K562 (cell line): ENCODE measurements around the gene BRCA1. TPM values are rescaled to one million over a fixed set of nuclear protein-coding genes. Genes with fewer than 3 reads are reported as not detected.

Experiments used
- ARID2 ChIP-seq: fragments of 450-650 bp; IDR thresholded peaks from 2 replicates; pipeline ENCODE4 v1.6.1; 2017; ENCODE audit warnings: antibody characterized with exemption, mild to moderate bottlenecking
- CBX3 ChIP-seq, 2 experiments: IDR thresholded peaks; 1 replicate in 1 of 2; 2 replicates in 1 of 2; pipeline ENCODE4 v1.6.1; 2012; ENCODE audit warnings: inconsistent platforms in 2 of 2, low read length in 2 of 2, borderline replicate concordance in 1 of 2, control low read depth in 1 of 2
- CGGBP1 ChIP-seq: fragments of 250-450 bp; sonication (Bioruptor Pico); IDR thresholded peaks from 2 replicates; pipeline ENCODE4 v1.9.0; 2021; ENCODE audit warnings: mild to moderate bottlenecking
- CSDE1 ChIP-seq, 2 experiments: fragments of 450-650 bp; IDR thresholded peaks; 2 replicates each; pipeline ENCODE4 v1.6.1; 2016; ENCODE audit warnings: mild to moderate bottlenecking in 1 of 2
- CXXC5 ChIP-seq: fragments of 250-450 bp; sonication (Bioruptor Pico); IDR thresholded peaks from 2 replicates; pipeline ENCODE4 v1.8.0; 2022; ENCODE audit warnings: inconsistent platforms, mild to moderate bottlenecking, moderate library complexity
- EP400 ChIP-seq: fragments of 450-650 bp; IDR thresholded peaks from 2 replicates; pipeline ENCODE4 v1.6.1; 2017; ENCODE audit warnings: antibody characterized with exemption, mild to moderate bottlenecking, moderate library complexity
- ETV5 ChIP-seq: sonication (generic); formaldehyde crosslinking; IDR thresholded peaks from 2 replicates; pipeline ENCODE4 v1.4.0; 2020; ENCODE audit warnings: low read depth, mild to moderate bottlenecking, missing genetic modification reagents
- FIP1L1 ChIP-seq: fragments of 200-400 bp; formaldehyde crosslinking; IDR thresholded peaks from 2 replicates; pipeline ENCODE4 v1.6.1; 2018; ENCODE audit warnings: mild to moderate bottlenecking, low read depth, low read length; ENCODE audit not compliant: poor library complexity, severe bottlenecking
- FOXK2 ChIP-seq, 2 experiments: fragments of 450-650 bp; IDR thresholded peaks in 1 of 2; conservative IDR thresholded peaks in 1 of 2; 2 replicates each; pipeline ENCODE4 v1.6.1; 2016; ENCODE audit warnings: low read depth in 2 of 2, mild to moderate bottlenecking in 1 of 2
- HNRNPH1 ChIP-seq: fragments of 200-400 bp; formaldehyde crosslinking; optimal IDR thresholded peaks from 2 replicates; pipeline ENCODE3; 2017; ENCODE audit warnings: low read depth, mild to moderate bottlenecking, low read length, moderate library complexity
- HNRNPK ChIP-seq: fragments of 200-400 bp; formaldehyde crosslinking; IDR thresholded peaks from one replicate; pipeline ENCODE4 v1.6.1; 2018; ENCODE audit warnings: mild to moderate bottlenecking, low read depth, low read length; ENCODE audit not compliant: poor library complexity, severe bottlenecking
- HOXB6 ChIP-seq: fragments of 250-450 bp; sonication (Bioruptor Pico); IDR thresholded peaks from 2 replicates; pipeline ENCODE4 v1.5.1; 2022; ENCODE audit warnings: mild to moderate bottlenecking, borderline replicate concordance
- NFYB ChIP-seq: IDR thresholded peaks from 2 replicates; pipeline ENCODE4 v1.6.1; 2011; ENCODE audit warnings: mild to moderate bottlenecking, moderate library complexity; ENCODE audit not compliant: insufficient read length; ENCODE audit errors: extremely low read depth
- NR1H2 ChIP-seq: sonication (generic); formaldehyde crosslinking; IDR thresholded peaks from 2 replicates; pipeline ENCODE4 v1.4.0; 2020; ENCODE audit warnings: mild to moderate bottlenecking, missing genetic modification reagents
- PREB ChIP-seq: sonication (generic); formaldehyde crosslinking; IDR thresholded peaks from 2 replicates; pipeline ENCODE4 v1.8.1; 2023; ENCODE audit warnings: mild to moderate bottlenecking, missing genetic modification reagents
- PTBP1 ChIP-seq: fragments of 200-400 bp; formaldehyde crosslinking; IDR thresholded peaks from 2 replicates; pipeline ENCODE4 v1.6.1; 2017; ENCODE audit warnings: low read depth, low read length
- TCF7L2 ChIP-seq: fragments of 150-350 bp; IDR thresholded peaks from 2 replicates; pipeline ENCODE4 v1.6.1; 2016; ENCODE audit warnings: low read depth, mild to moderate bottlenecking, low read length, moderate library complexity
- TCFL5 ChIP-seq: fragments of 250-450 bp; sonication (Bioruptor Pico); conservative IDR thresholded peaks from 2 replicates; pipeline ENCODE4 v1.6.1; 2021; ENCODE audit warnings: mild to moderate bottlenecking, moderate library complexity, matching md5 sums
- WHSC1 ChIP-seq: IDR thresholded peaks from one replicate; pipeline ENCODE4 v1.6.1; 2012; ENCODE audit warnings: low read length, control low read depth, inconsistent platforms
- ZFPM2 ChIP-seq: fragments of 250-450 bp; sonication (Bioruptor Pico); IDR thresholded peaks from 2 replicates; pipeline ENCODE4 v1.5.1; 2022; ENCODE audit warnings: mild to moderate bottlenecking
- ZNF282 ChIP-seq: sonication (generic); formaldehyde crosslinking; IDR thresholded peaks from 2 replicates; pipeline ENCODE4 v1.8.1; 2023; ENCODE audit warnings: missing genetic modification reagents
- ZNF444 ChIP-seq: fragments of 250-450 bp; sonication (Bioruptor Pico); IDR thresholded peaks from 2 replicates; pipeline ENCODE4 v1.4.0; 2020; ENCODE audit warnings: mild to moderate bottlenecking, moderate library complexity
- polyA plus RNA-seq, 8 experiments: library from polyadenylated mRNA; depleted of rRNA in 4 of 8; stranded (reverse) in 5 of 8; unstranded in 3 of 8; fragments of >200 nt; fragmentation: Nextera tagmentation in 2 of 8; fragmentation: Illumina TruSeq in 1 of 8; extraction: Ambion mirVana in 2 of 8; extraction: Trizol in 1 of 8; gene quantifications; 2 replicates each; pipeline versions ENCODE4 v1.2.1 to v1.2.3, GENCODE V29; 2011 to 2014; ENCODE audit warnings: inconsistent platforms in 1 of 8, missing spikeins in 1 of 8
- total RNA-seq, 7 experiments: library from RNA; depleted of rRNA in 6 of 7; stranded (reverse); fragments of >200 nt in 6 of 7; fragmentation: Illumina TruSeq in 2 of 7; extraction: Trizol in 2 of 7; gene quantifications; 2 replicates each; pipeline versions ENCODE4 v1.2.1 to v1.2.3, GENCODE V29; 2011 to 2021; ENCODE audit warnings: low replicate concordance in 1 of 7
- TF ChIP-seq, protein P1 (sequence below): sonication (generic); formaldehyde crosslinking; IDR thresholded peaks from 2 replicates; pipeline ENCODE4 v1.8.1; 2023; ENCODE audit warnings: mild to moderate bottlenecking, missing genetic modification reagents
- TF ChIP-seq, protein P2 (sequence below), 2 experiments: fragments of 450-650 bp; IDR thresholded peaks; 2 replicates each; pipeline ENCODE4 v1.6.1; 2016

The BRCA1 gene
- total and polyA plus RNA-seq, 9 of the 15 experiments (the other 6 are each of a cell fraction or from before 2014, with no cell fraction given) = 25.9 to 95.3 (median 62.3) TPM

GRCh38 chr17:43125133-43125966 is at the start of gene BRCA1 (continued):
- TF ChIP-seq HOXB6 (CRISPR knock-in tag) (no peak), CGGBP1 (CRISPR knock-in tag) (no peak), FIP1L1 (no peak), NR1H2 (CRISPR knock-in tag) (no peak), ZNF444 (CRISPR knock-in tag) (no peak), CSDE1 (IDR thresholded peaks at IDR 0.05) (peak in 1 of 2 experiments; percentile 95; a peak in 2 of 4 replicates), ETV5 (CRISPR knock-in tag) (no peak), FOXK2 (conservative IDR thresholded peaks at IDR 0.05 in 1 of 2, IDR thresholded peaks at IDR 0.05 in 1 of 2; ENCODE audit: low read depth in 2 of 2) (peak; percentile 61 to 82; a peak in 3 of 4 replicates), CBX3 (IDR thresholded peaks at IDR 0.05; ENCODE audit: borderline replicate concordance in 1 of 2, low read length in 2 of 2) (peak in 1 of 2 experiments; percentile 64; a peak in 1 of 3 replicates), ZFPM2 (CRISPR knock-in tag) (no peak), TCFL5 (CRISPR knock-in tag) (no peak), NFYB (peak; percentile 35), HNRNPH1 (no peak), EP400 (peak; percentile 96), HNRNPK (no peak), CXXC5 (CRISPR knock-in tag) (peak; percentile 34), ZNF282 (CRISPR knock-in tag) (no peak), PTBP1 (no peak), PREB (CRISPR knock-in tag) (no peak), TCF7L2 (no peak), WHSC1 (no peak), ARID2 (no peak)
- TF ChIP-seq, protein P1, sequence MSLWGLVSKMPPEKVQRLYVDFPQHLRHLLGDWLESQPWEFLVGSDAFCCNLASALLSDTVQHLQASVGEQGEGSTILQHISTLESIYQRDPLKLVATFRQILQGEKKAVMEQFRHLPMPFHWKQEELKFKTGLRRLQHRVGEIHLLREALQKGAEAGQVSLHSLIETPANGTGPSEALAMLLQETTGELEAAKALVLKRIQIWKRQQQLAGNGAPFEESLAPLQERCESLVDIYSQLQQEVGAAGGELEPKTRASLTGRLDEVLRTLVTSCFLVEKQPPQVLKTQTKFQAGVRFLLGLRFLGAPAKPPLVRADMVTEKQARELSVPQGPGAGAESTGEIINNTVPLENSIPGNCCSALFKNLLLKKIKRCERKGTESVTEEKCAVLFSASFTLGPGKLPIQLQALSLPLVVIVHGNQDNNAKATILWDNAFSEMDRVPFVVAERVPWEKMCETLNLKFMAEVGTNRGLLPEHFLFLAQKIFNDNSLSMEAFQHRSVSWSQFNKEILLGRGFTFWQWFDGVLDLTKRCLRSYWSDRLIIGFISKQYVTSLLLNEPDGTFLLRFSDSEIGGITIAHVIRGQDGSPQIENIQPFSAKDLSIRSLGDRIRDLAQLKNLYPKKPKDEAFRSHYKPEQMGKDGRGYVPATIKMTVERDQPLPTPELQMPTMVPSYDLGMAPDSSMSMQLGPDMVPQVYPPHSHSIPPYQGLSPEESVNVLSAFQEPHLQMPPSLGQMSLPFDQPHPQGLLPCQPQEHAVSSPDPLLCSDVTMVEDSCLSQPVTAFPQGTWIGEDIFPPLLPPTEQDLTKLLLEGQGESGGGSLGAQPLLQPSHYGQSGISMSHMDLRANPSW (CRISPR knock-in tag) = no peak
- TF ChIP-seq, protein P2, sequence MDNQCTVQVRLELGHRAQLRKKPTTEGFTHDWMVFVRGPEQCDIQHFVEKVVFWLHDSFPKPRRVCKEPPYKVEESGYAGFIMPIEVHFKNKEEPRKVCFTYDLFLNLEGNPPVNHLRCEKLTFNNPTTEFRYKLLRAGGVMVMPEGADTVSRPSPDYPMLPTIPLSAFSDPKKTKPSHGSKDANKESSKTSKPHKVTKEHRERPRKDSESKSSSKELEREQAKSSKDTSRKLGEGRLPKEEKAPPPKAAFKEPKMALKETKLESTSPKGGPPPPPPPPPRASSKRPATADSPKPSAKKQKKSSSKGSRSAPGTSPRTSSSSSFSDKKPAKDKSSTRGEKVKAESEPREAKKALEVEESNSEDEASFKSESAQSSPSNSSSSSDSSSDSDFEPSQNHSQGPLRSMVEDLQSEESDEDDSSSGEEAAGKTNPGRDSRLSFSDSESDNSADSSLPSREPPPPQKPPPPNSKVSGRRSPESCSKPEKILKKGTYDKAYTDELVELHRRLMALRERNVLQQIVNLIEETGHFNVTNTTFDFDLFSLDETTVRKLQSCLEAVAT (IDR thresholded peaks at IDR 0.05) = peak; percentile 21 to 87; a peak in 3 of 4 replicates
